Stimulated activated naive CD8-positive, alpha-beta T cell treated with anti-CD3 and anti-CD28 coated beads, Interleukin-15, Interleukin-2, amounts not matched to agents 100 U/mL and 50 U/mL, for 24 hours (primary cell): ENCODE measurements around the gene KATNB1.
A peak's percentile ranks its signal among the peaks of the same experiment; 100 is the strongest.

Source experiments
- ATAC-seq: fragments of 150-1000 bp; cut with Tn5 transposase; one replicate; pipeline ENCODE4 v1.10.0; 2021
- DNase-seq: peaks from one replicate; pipeline ENCODE4 v3.0.0; 2021

Gene KATNB1

GRCh38 chr16:57756424-57757325 is 21.1 kb downstream of the KATNB1 start:
- DNase-seq (no peak), ATAC-seq (no peak)

- DNase-seq (peak; percentile 94), ATAC-seq (peak; percentile 77)
These were observed 21.8 kb downstream of the KATNB1 start for GRCh38 chr16:57757326-57757786.

DNA sequence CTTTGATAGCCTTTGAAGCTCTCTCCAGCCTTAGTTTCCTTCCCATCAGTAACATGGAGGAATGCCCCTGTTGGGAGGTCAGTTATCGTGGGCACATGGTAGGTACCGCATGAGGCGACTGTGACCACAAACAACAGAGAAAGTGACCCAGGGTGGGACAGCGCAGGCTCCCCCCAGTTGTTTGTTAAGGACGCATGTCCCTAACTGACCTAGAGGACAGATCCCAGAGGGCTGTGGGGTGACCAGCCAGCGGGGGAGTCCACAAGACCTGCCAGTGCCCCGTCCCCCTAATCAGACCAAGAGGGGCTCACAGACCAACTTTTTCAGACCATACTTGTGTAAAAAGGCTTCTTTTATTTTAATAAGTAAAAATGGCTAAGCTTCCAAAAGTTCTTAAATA is 22.3 kb downstream of the KATNB1 start:
- no peak for DNase-seq
- no peak for ATAC-seq

DNA sequence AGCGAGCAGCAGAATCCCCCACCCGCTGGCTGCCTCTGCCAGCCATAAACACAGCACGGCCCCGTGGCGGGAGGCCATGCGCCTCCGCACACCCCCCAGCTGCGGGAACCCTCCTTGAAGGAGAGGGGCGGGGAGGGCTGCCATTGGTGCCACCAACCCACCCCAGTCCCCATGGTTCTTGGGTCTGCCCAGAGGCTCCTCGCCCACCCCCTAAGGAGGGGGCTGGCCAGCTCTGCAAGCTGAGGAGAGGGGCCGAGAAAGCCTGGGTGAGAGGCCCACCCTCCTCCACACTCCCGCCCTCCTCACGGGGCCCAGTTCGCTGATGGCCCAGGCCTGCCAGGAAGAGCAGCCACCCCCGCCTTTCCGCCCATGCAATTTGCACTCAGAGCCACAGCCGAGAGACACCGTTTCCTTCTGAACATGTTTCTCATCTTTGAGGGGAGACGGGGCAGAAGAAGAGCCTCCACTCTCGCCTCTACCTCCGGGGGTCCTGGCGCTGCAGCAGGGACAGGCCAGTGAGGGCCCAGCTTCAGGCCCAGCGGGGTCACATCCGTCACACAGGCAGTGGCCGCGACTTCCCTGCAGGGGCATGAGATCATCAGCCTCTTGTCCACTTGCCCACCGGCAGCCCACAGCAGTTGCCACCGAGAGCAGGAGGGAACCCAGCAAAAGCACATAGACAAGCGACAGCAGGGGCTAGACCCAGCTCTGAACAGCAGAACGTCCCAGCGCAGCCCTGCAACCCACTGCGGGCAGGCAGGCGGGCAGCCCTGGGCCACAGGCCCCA is 23.0 kb downstream of the KATNB1 start:
- no peak for ATAC-seq
- no peak for DNase-seq

- no peak for DNase-seq
- no peak for ATAC-seq
These were observed 23.6 kb downstream of the KATNB1 start for GRCh38 chr16:57759131-57759530.

- ATAC-seq (no peak), DNase-seq (no peak)
These were observed 24.2 kb downstream of the KATNB1 start for GRCh38 chr16:57759541-57760356.

GRCh38 chr16:57760357-57761160 is 25.0 kb downstream of the KATNB1 start:
- DNase-seq (no peak), ATAC-seq (no peak)

DNA sequence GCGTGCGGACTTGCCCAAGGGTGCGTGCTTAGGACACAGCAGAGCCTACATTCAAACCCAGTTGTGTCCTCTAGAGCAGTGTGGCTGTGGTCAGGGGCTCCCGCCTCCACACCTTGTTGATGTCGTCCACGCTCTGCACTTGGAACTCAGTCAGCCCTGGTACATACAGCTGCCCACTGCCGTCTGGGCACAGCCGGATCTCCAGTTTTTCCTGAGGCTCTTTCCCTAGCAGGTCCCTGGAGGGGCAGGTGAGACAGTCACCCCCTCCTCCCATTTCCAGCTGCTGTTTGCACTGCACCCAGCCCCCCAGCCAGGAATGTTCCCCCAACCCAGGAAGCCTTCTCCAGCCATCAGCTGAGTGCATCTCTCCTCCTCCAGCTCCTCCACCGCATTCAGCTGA is 25.7 kb downstream of the KATNB1 start:
- no peak for ATAC-seq

GRCh38 chr16:57761957-57762356 is 26.4 kb downstream of the KATNB1 start:
- DNase-seq (no peak), ATAC-seq (no peak)

More for the DNA sequence above, 25.7 kb downstream of the KATNB1 start:
- no peak for DNase-seq

GRCh38 chr16:57762365-57763040 is 26.9 kb downstream of the KATNB1 start:
- DNase-seq (no peak), ATAC-seq (no peak)

GRCh38 chr16:57763285-57764005 is 27.9 kb downstream of the KATNB1 start:
- no peak for DNase-seq
- ATAC-seq, result no peak

GRCh38 chr16:57764006-57764340 is 28.4 kb downstream of the KATNB1 start:
- ATAC-seq (no peak), DNase-seq (no peak)

DNA sequence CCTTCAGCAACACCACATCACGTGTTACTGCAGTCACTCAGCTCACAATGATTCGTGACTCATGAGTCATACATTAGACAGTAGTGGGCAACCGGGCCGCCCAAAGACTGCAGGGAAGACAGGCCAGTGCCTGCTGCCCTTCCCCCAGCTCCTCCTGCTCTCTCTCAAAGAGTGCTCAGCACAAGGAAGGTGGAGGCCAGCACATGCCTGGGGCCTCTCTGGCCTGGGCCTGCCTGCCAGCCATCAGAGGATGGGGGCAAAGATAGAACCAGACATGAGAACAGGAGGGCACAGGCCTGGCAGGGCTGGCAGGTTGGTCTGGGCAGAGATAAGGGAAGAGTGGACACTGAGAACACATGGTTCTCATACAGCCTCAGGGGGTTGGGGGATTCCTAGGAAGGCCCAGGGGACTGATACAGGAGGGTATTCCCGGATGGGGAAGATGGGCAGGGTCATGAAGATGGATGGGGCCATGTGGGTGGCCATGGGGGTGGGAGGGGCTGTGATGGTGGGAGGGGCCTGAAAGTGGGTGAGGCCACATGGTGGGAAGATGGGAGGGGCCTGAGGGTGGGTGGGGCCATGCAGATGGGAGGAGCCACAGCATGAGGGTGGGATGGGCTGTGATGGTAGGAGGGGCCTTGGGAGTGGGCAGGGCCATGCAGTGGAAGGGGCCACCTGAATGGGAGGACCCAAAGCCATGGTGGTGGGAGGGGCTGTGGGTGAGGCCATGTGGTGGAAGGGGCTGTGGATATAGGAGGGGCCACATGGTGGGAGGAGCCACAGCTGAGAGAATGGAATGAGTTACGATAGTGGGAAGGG is 29.0 kb downstream of the KATNB1 start:
- DNase-seq, result peak; percentile 44
- ATAC-seq, result peak; percentile 53

DNA sequence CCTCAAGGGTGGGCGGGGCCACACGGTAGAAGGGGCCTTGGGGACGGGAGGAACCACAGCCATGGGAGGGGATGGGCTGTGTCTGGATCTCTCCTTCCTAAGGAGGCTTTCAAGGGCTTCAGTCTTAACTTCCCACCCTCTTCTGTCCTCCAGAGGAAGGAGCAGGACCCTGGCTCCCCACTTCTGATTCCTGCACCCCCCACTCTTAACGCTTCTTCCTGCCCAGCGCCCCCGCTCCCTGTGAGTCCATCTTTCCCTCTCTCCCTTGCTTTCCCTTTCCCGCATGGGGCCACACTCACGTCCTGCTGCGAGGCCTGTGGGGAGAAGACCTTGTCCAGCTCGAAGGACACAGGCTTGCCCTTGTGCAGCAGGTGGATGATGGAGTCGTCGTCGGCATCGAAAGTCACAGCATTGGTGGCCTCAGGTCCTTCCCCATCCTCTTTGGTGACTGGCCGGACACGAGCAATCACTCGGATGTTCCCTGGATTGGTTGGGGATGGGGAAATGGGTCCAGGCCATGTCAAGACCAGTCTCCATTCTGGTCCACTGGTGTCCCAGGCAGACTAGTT is 29.7 kb downstream of the KATNB1 start:
- DNase-seq (no peak), ATAC-seq (no peak)

GRCh38 chr16:57766714-57767348 is 31.3 kb downstream of the KATNB1 start:
- ATAC-seq (no peak), DNase-seq (no peak)

GRCh38 chr16:57769541-57770145 is 34.1 kb downstream of the KATNB1 start:
- ATAC-seq, result no peak
- DNase-seq, result no peak

DNA sequence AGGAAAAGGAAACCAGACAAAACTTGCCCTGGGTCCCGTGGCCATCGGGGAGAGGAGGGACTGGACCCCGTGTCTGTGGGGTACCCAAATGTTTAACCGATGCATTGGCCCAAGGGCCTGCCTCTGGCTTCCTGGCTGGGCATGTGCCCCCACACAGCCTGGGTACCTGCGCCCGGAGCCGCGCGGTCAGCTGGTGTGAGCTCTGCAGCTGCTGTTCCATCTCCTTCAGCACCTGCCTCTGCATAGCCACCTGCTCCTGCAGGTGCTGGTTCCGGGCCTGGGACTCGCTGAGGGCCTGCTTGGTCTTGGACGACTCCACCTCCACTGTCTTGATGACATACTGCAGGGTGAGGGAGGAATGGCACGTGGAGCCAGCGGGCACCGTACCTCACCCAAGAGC is 34.8 kb downstream of the KATNB1 start:
- DNase-seq (no peak), ATAC-seq (no peak)

GRCh38 chr16:57771141-57771785 is 35.7 kb downstream of the KATNB1 start:
- no peak for ATAC-seq

More at GRCh38 chr16:57771141-57771785, 35.7 kb downstream of the KATNB1 start:
- DNase-seq, result no peak
